HG03060 (cell line): ENCODE data around the gene PDLIM3.
"Not testable (repeated sequence)": the region's sequence is repeated elsewhere in the genome, so short reads cannot be mapped to it uniquely, and the experiment has no call there.

Experiments
- ATAC-seq: cut with Tn5 transposase; IDR thresholded peaks from one replicate; pipeline ENCODE4 v1.9.1; 2021; ENCODE audit warnings: low read depth, moderate number of reproducible peaks; ENCODE audit not compliant: unreplicated experiment

The PDLIM3 gene

DNA sequence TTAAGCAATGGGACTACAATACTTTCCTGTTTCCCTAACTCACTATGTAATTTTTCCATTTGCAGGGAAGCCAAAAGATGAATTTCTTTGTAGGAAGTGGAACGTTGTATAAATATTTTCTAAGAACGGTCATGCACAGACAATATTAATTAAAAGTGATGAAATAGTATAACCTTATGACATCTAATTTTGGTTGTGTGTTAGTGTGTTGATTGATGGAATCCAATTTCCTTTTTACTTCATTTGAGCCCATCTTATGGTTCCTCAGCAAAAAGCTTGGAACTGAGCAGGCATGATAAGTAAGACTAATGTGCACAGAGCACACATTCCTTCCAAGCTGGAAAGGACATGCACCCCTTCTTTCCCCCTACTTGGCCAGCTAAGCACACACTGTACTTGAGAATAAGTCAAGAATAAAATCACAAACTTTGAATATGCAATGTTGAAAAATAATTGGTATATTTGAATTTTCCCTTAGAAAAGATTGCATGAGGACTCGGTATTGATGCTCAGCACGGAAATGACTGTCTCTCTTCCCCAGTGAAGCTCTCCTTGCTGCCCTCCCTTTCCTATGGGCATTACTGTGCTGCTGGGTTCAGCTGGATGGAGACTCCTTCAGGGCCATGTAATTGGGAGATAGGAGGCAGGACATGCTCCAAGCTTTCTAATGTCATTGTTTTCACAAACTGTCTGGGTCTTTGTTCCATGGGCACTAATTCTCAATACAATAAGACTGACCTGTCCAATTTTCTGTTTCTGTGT lies 19.2 kb upstream of the PDLIM3 start:
- no peak for ATAC-seq

- no peak for ATAC-seq
Observed at GRCh38 chr4:185552254-185552653, 16.9 kb upstream of the PDLIM3 start.

- ATAC-seq = no peak
Observed at GRCh38 chr4:185550933-185551332, 15.6 kb upstream of the PDLIM3 start.

- no peak for ATAC-seq
Observed at GRCh38 chr4:185549095-185549639, 13.9 kb upstream of the PDLIM3 start.

- no peak for ATAC-seq
Observed at GRCh38 chr4:185548587-185548986, 13.3 kb upstream of the PDLIM3 start.

DNA sequence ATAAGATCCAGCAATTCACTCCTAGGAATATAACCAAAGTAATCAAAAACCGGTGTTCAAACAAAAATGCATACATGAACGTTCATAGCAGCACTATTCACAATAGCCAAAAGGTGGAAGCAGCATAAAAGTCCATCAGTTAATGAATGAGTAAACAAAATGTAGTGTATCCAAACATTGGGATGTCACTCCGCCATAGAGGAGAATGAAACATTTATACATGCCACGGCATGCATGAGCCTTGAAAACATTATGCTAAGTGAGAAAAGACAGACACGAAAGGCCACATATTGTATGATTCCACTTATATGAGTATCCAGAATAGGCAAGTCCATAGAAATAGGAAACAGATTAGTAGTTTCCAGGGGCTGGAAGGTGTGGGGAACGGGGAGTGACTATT lies 11.0 kb upstream of the PDLIM3 start:
- ATAC-seq = no peak

DNA sequence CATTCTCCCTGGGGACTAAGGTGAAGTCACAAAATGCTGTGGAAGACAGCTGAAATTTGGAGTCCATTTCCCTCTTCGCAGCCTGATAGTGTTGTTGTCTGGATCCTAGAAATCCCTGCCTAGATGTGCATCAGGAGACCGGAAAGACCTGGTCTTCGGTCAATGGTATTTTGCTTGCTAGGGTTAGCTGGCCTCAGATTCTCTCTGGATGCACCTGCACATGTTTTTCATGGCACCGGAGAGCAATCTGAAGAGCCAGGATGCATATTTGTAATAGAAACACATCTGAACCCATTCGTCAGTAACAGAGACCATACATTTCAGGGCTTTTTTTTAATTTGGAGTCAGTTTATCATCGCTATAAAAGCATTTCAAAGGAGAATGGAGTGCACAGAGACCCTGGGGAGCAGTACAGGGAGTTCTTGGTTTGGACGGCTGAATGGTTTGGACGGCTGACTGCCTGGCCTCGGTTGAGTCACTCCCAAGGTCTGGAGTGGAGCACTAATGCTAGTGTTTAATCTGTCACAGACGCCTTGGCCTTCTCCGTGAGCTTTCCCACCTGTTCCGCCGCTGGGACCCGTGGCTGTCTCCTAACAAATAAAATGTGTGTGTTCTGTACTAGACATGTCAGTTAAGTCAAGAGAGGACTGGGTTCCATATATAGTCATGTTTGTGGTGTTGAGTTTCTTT lies 7.5 kb upstream of the PDLIM3 start:
- no peak for ATAC-seq

- no peak for ATAC-seq
Observed at GRCh38 chr4:185541251-185541727, 6.0 kb upstream of the PDLIM3 start.

GRCh38 chr4:185540487-185541120 lies 5.3 kb upstream of the PDLIM3 start:
- no peak for ATAC-seq

DNA sequence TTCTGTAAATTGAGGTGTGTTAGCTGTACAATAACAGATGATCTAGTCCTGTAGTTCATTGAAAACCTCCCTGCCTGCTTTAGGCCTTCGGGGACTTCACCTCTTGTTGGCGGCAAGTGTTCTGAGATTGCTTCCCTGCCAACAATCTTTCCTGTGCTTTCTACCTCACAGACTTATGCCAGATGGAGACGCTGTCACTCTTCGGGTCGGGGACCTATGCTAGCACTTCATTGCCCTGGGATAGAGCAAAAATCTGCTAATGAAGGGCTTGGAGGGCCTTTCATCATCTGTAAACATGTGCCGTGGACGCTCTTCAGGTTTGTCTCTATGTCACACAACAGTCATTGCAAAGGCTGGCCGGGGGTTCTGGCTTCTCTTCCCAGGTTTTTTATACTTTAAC lies 4.7 kb upstream of the PDLIM3 start:
- ATAC-seq = no peak

DNA sequence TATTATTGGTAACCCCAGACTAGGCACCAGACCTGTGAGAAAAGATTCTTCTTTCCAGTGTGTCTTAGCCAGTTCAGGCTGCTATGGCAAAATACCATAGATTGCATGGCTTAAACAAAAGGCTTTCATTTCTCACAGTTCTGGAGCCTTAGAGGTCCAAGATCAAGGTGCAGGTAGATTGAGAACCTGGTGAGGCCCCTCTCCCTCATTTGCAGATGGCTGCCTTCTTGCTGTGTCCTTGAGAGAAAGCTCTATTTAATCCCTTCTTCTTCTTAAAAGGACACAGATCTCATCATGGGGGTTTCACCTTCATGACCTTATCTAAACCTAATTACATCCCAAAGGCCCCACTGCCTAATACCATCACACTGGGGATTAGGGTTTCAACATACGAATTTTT lies 3.5 kb upstream of the PDLIM3 start:
- no peak for ATAC-seq

- ATAC-seq = no peak
Observed at GRCh38 chr4:185536411-185536709, 1.1 kb upstream of the PDLIM3 start.

DNA sequence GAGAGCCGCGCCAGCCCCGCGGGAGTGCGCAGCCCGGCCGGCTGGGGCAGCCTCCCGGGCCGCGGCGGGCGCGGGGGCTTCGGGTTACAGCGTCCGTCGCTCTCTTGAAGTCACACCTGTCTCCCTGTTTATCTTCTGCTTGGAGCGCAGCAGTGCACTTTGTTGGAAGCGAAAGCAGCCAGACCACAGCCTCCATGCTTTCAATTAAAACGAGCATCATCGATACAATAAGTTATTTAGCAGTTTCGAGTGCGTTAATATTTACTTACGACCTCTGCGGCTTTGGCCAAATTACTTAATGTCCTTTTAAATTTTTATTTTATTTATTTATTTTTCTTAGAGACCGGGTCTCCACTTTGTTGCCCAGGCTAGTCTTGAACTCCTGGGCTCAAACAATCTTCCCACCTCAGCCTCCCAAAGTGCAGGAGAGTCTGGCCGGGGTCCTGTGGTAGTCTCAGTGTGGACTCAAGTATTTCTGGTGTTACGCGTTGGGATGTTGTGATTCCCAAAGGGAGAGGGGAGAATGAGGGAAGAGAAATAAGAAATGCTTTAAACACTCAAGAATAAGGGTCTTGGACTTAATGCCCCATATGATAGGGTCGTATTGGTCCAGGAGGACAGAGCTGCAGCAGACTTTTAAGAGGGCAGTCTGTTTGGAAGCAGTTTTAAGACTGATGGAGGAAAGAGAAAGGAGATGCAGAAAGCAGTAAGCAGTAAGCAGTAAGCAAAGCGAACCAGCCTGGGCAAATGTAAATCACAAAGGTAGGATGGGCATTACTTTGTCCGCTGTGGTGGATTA lies 504 bp upstream of the PDLIM3 start:
- no peak for ATAC-seq

- no peak for ATAC-seq
Observed at GRCh38 chr4:185534511-185534865, 819 bp downstream of the PDLIM3 start.

DNA sequence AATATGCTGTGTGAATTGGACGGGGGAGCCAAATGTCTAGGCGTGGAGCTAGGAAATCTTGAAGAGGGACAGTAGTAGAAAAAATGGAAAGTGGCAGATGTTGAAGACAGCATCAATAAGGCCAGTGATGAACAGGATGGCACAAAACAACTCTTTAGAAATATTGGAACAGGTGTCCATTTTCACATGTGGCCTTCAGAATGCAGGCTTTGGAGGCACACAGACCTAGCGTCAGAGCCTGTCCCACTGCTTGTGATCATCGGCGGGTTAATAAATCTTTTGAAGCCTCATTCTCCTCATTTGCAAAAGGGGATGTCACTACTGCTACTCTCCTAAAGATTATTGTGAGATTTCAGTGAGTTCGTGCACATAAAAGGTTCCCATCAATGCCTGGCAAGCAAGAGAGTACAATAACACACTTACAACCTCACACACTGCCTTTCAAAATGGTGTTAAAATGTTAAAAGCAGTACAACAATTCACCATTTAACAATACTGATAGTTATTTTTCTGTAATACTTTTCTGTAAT lies 2.4 kb downstream of the PDLIM3 start:
- no peak for ATAC-seq

GRCh38 chr4:185532293-185532692 lies 3.0 kb downstream of the PDLIM3 start:
- no peak for ATAC-seq

GRCh38 chr4:185531654-185532053 lies 3.7 kb downstream of the PDLIM3 start:
- ATAC-seq = not testable (repeated sequence)

DNA sequence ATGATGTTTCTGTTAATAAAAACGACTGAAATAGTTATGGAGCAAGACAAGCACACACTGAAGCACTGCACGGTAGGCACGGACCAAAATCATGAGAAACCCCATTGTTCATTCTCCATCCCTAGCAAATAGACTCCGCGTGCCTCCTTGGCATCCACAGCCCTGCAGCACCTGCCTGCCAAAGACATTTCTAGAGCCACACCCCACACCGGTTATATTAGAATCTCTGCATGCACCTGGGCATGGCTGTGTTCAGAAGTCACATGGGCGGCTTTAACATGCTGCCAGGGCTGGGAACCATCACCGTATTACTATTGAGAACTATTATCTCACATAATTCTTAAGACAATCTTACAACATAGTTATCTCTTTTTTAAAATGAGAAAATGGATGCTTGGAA lies 5.9 kb downstream of the PDLIM3 start:
- ATAC-seq = no peak

GRCh38 chr4:185524888-185525863 lies 10.1 kb downstream of the PDLIM3 start:
- ATAC-seq = no peak
